Measurements from ENCODE around the gene KCTD5.
"Not testable (repeated sequence)": the region's sequence is repeated elsewhere in the genome, so short reads cannot be mapped to it uniquely, and the experiment has no call there.

Gene KCTD5

GRCh38 chr16:2673066-2673999 lies 9.0 kb upstream of the KCTD5 start:
- DNase-seq, result peak; percentile 96 to 99

- no peak for DNase-seq
These were observed 7.3 kb upstream of the KCTD5 start for GRCh38 chr16:2675021-2675420.

GRCh38 chr16:2675714-2676113 lies 6.6 kb upstream of the KCTD5 start:
- DNase-seq, result no peak

- DNase-seq, result not testable (repeated sequence)
These were observed 5.4 kb upstream of the KCTD5 start for GRCh38 chr16:2676937-2677336.

- DNase-seq, result not testable (repeated sequence)
These were observed 3.9 kb upstream of the KCTD5 start for GRCh38 chr16:2678206-2678965.

DNA sequence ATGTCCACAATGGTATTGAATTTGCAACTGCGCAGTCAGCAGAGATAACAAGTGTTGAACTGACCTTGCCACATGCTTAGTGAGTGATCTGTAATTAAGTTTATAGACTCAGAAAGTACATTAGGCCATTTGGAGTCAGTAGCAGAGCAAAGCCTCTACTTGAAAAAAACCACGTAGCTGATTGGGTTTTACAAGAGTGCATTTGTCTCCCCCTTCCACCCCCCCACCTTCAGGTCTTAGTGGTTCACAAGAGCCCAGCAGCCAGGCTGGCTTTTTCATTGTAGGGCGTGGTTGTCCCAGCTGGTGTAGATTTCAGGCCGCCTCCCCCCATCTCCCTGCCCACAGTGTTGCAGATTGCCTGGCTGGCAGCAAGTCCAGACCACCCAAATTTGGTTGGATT lies 2.4 kb upstream of the KCTD5 start:
- not testable (repeated sequence) for DNase-seq

DNA sequence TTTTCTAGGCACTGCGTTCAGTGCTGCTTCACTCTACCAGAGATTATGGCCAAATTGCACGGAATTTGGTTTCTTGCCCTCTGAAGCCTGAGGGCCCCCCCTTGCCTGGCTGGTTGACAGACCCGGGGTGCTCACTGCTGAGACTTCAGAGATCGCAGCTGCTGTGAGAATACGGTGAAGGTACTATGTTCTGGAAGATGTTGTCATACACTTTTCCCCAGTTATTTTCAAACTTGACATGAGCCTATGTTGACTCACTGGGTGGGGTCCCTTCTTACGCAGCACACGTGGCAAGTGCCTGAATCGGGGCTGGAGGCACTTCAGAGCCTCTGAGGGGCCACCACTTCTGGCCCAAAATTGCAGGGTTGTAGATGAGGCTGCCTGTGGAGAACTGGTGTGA lies 2.0 kb upstream of the KCTD5 start:
- not testable (repeated sequence) for DNase-seq

GRCh38 chr16:2683041-2683440 lies 718 bp downstream of the KCTD5 start:
- DNase-seq, result peak; percentile 10 to 11

DNA sequence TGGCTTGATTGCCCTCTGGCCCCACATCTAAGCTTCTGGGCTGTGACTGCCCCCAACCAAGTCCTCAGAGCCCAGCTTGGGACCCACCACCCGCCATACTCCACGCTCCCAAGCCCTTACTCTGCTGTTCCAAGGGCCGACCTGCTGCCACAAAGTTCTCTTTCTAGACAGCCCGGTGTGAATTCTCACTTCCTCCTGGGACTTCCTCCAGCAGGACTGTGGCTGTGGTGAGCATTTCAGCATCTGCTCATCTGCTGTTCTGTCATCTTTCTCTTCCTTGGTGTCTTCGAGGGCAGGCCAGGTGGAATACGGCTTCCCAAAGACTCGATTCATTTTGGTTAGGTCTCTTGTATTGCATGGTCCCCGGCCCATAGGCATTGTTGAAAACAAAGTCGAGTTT lies 3.8 kb downstream of the KCTD5 start:
- not testable (repeated sequence) for DNase-seq

GRCh38 chr16:2686912-2687507 lies 4.7 kb downstream of the KCTD5 start:
- peak; percentile 75 to 79 for DNase-seq

DNA sequence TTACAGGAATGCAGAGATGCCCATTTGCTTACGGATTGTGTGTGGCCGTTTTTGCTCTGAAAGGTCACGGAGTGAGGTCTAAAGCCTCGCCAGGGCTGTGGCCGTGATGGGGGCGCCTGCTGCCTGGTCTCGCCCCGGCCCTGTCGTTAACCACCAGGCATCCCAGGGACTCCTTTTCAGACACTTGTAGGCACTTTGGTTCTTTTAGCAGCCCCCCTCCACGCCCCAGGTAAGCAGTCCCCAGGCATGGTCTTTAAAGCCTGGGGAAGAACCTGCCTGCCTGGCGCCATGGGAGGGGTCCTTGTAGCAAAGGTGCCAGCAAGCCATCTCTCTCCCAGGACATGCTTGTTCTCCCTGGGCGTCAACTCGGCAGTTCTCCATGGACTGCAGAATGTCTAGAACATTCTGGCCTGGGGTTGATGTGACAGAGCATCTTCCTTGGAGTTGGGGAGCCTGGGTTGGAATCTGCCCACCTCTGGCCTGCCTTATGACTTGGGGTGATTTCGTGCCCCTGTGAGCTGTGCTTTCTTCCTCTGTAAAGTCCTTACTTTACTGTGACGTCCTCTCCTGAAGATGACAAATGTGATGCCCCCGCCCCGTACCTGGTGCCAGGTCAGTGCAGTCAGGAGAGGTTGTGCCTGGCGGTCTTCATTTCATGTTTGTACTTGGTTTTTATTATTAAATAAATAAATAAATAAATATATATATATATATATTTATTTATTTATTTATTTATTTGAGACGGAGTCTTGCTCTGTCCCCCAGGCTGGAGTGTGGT lies 5.4 kb downstream of the KCTD5 start:
- no peak for DNase-seq

GRCh38 chr16:2689422-2689821 lies 7.1 kb downstream of the KCTD5 start:
- DNase-seq, result not testable (repeated sequence)

- peak; percentile 19 to 47 for DNase-seq
These were observed 7.9 kb downstream of the KCTD5 start for GRCh38 chr16:2689968-2690801.

DNA sequence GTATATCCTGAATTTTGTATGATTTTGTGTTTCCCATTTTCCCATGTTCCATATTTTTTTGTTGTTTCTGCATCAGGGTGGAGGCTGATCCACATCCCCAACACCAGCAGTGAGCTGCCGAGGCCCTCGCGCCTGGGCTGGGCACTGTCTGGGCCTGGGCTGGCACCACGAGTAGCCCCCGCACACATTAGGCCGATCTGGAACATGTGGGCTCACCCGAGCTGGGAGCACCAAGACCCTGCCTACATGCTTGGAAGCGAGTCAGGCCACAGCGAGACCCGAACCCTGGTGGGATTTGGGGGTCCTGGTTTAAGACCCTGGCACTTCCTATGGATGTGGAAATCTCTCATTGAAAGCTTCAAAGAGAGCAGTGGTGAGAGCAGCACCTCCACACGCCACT lies 8.5 kb downstream of the KCTD5 start:
- no peak for DNase-seq

DNA sequence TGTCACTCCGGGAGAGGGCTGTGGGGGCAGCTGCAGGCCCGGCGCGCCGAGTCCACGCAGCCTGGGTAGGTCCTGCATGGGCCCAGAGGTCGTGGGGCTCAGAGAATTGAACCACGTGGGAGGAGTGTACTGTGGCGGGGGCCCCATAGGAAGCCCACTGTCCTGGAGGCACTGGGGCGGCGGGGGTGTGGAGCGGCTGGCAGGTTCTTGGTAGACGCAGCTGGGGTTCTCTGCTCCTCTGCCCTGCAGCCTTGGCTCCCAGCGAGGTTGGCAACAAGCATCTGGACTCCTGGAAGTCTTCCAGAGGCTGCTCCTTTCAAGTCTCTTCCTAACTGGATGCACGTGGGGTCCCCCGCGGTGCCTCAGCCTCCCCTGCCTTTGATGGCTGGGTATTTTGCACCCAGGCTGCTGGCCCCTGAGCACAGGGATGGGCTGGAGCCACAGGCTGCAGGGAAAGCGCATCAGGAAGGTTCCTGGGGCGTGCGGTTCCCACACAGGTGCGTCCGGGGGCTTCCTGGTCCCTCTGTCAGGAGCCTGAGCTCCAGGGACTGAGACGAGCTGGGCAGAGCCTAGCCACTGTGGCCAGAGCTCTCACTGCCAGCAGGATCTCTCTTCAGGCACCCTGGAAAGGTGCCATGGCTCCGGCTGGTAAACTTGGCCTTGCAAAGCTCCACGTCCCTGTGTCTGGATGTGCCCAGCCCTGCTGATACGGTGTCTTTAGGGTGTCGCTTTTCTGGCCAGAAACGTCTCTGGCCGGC lies 9.3 kb downstream of the KCTD5 start:
- DNase-seq, result no peak

- no peak for DNase-seq
These were observed 10.1 kb downstream of the KCTD5 start for GRCh38 chr16:2692251-2692947.

- no peak for DNase-seq
These were observed 10.8 kb downstream of the KCTD5 start for GRCh38 chr16:2692948-2693651.

- not testable (repeated sequence) for DNase-seq
These were observed 14.4 kb downstream of the KCTD5 start for GRCh38 chr16:2696601-2697250.

- no peak for DNase-seq
These were observed 15.2 kb downstream of the KCTD5 start for GRCh38 chr16:2697401-2697948.
